ENCODE results near the gene RHBDD1.
A peak's percentile ranks its signal among the peaks of the same experiment; 100 is the strongest.

The RHBDD1 gene, protein sequence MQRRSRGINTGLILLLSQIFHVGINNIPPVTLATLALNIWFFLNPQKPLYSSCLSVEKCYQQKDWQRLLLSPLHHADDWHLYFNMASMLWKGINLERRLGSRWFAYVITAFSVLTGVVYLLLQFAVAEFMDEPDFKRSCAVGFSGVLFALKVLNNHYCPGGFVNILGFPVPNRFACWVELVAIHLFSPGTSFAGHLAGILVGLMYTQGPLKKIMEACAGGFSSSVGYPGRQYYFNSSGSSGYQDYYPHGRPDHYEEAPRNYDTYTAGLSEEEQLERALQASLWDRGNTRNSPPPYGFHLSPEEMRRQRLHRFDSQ

GRCh38 chr2:226835796-226836547 is at the start of gene RHBDD1:
TSS of gene RHBDD1 (plus strand) at chr2:226836054. CDS start at chr2:226864694, 28,640 bp downstream.
- peak; percentile 94 for DNase-seq (ENCODE audit: low spot score)

GRCh38 chr2:226788064-226788463 is 47.8 kb upstream of the RHBDD1 start:
- peaks cover 14% of the 10 kb centered on the region for H3K27me3 Mint-ChIP-seq (ENCODE audit: low read depth)
- peaks cover 6% of the 10 kb centered on the region for H3K9me3 Mint-ChIP-seq
- no peak overlapping the region for H3K4me3 Mint-ChIP-seq
- no peak for DNase-seq (ENCODE audit: low spot score)
- H3K27ac Mint-ChIP-seq: no peak overlapping the region
- peaks cover 6% of the 10 kb centered on the region for H3K36me3 Mint-ChIP-seq (ENCODE audit: low read depth)
- peaks cover 21% of the 10 kb centered on the region for H3K4me1 Mint-ChIP-seq (ENCODE audit: low read depth)

More at GRCh38 chr2:226835796-226836547, at the start of gene RHBDD1:
- Mint-ChIP-seq H3K4me3 (peak within 1 kb of the TSS; percentile 94), H3K27ac (peak within 1 kb of the TSS; percentile 99), H3K36me3 (ENCODE audit: low read depth) (peaks cover 32% of the 10 kb centered on the region), H3K27me3 (ENCODE audit: low read depth) (no peaks in the 10 kb centered on the region), H3K9me3 (no peaks in the 10 kb centered on the region), H3K4me1 (ENCODE audit: low read depth) (peaks cover 56% of the 10 kb centered on the region)

GRCh38 chr2:226788881-226789490 is 46.9 kb upstream of the RHBDD1 start:
- no peak overlapping the region for H3K27ac Mint-ChIP-seq
- no peak for DNase-seq (ENCODE audit: low spot score)
- H3K4me3 Mint-ChIP-seq: no peak overlapping the region
- H3K36me3 Mint-ChIP-seq (ENCODE audit: low read depth): peaks cover 6% of the 10 kb centered on the region
- H3K27me3 Mint-ChIP-seq (ENCODE audit: low read depth): peaks cover 8% of the 10 kb centered on the region
- peaks cover 24% of the 10 kb centered on the region for H3K4me1 Mint-ChIP-seq (ENCODE audit: low read depth)
- H3K9me3 Mint-ChIP-seq: peaks cover 1% of the 10 kb centered on the region

DNA sequence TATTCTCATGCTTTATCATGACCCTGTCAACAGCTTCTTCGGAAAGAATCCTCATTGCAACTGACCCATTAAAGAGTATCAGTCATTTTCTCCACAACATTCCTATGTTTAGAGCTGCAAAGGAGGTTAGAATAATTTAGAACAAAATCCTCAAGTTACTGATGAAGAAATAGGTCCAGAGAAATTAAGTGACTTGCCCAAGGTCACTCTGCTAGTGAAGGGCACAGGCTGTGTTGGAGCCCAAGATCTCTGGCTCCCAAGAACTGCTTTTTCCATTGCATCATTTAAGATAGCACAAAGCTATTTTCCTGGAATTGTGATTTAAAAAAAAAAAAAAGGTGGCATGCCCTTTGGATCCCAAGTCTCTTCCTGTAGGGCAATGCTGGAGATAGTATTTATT is 45.8 kb upstream of the RHBDD1 start:
- Mint-ChIP-seq H3K36me3 (ENCODE audit: low read depth) (peaks cover 6% of the 10 kb centered on the region), H3K4me1 (ENCODE audit: low read depth) (peaks cover 31% of the 10 kb centered on the region), H3K4me3 (peak overlapping the region; percentile 17), H3K27me3 (ENCODE audit: low read depth) (peaks cover 8% of the 10 kb centered on the region), H3K27ac (no peak overlapping the region), H3K9me3 (no peaks in the 10 kb centered on the region)
- no peak for DNase-seq (ENCODE audit: low spot score)

- Mint-ChIP-seq H3K4me3 (no peak overlapping the region), H3K4me1 (ENCODE audit: low read depth) (peaks cover 31% of the 10 kb centered on the region), H3K27me3 (ENCODE audit: low read depth) (peaks cover 8% of the 10 kb centered on the region), H3K9me3 (no peaks in the 10 kb centered on the region), H3K27ac (peak overlapping the region; percentile 94), H3K36me3 (ENCODE audit: low read depth) (peaks cover 6% of the 10 kb centered on the region)
- no peak for DNase-seq (ENCODE audit: low spot score)
These were observed 45.4 kb upstream of the RHBDD1 start for GRCh38 chr2:226790431-226790830.

GRCh38 chr2:226791056-226791486 is 44.8 kb upstream of the RHBDD1 start:
- no peak for DNase-seq (ENCODE audit: low spot score)
- H3K27ac Mint-ChIP-seq: peak overlapping the region; percentile 94
- H3K4me3 Mint-ChIP-seq: peak overlapping the region; percentile 90
- H3K4me1 Mint-ChIP-seq (ENCODE audit: low read depth): peaks cover 31% of the 10 kb centered on the region
- peaks cover 6% of the 10 kb centered on the region for H3K36me3 Mint-ChIP-seq (ENCODE audit: low read depth)
- peaks cover 8% of the 10 kb centered on the region for H3K27me3 Mint-ChIP-seq (ENCODE audit: low read depth)
- no peaks in the 10 kb centered on the region for H3K9me3 Mint-ChIP-seq

DNA sequence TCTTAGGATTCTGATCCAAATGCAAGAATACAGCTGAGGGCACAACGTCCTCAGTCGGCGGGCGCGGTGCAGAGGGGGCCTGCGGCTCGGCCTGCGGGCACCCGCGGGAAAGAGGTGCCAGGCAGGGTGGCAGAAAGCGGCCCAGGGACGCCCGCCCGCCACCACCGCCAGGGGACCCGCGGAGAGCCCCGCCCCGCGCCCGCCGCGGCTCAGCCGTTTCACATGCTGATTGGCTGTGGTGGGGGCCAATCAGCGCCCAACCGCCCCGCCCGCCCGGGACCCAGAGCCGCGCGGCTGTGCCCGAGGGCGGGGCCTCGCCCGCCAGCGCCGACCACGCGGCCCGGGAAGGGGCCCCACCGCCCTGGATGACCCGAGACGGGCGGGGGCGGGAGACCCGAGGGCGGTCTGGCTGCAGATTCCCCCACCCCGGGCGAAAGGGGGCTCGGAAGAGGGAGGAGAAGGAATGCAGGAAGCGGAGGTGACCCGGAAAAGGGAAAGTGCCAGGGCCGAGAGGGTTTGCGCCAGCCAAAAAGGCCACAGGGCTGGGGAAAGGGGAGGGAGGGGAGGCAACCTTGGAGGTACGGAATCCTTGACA is 44.3 kb upstream of the RHBDD1 start:
- peaks cover 31% of the 10 kb centered on the region for H3K4me1 Mint-ChIP-seq (ENCODE audit: low read depth)
- DNase-seq (ENCODE audit: low spot score): peak; percentile 93
- H3K27me3 Mint-ChIP-seq (ENCODE audit: low read depth): peaks cover 8% of the 10 kb centered on the region
- H3K9me3 Mint-ChIP-seq: no peaks in the 10 kb centered on the region
- peak overlapping the region; percentile 90 for H3K4me3 Mint-ChIP-seq
- peak overlapping the region; percentile 94 for H3K27ac Mint-ChIP-seq
- peaks cover 6% of the 10 kb centered on the region for H3K36me3 Mint-ChIP-seq (ENCODE audit: low read depth)

DNA sequence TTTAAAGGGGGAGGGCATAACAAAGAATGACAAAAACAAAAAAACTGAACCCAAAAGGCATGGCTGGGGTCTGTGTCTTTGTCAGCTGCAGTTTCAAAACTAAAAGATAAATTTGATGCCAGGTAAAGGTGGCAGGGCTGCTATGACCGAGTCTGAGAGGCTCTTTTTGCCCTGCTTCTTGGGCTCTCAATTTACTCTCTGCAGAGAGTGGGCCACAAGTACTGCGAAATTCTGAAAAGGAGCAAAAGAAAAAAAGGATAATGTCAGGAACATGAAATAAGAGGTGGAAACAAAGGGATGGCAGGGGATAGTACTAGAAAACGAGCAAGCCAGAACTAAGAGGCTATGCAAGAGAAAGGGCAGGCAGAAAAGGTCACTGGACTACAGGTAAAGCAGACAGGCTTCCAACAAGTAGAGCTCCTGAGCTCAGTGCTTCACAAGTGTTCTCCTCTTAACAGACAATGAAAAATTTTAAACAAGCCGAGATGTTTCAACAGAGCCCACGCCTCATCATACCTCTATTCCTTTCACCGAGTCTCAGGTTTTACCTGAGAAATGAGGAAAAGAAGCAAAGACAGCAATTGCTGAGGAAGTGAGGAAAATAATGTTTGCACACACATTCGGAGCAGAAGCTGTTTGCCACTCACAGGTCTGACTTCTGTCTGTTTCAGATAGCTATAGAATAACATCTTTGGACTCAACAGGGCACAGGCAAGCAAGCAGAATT is 43.5 kb upstream of the RHBDD1 start:
- H3K27ac Mint-ChIP-seq: peak overlapping the region; percentile 47
- peak overlapping the region; percentile 66 for H3K4me3 Mint-ChIP-seq
- peaks cover 8% of the 10 kb centered on the region for H3K27me3 Mint-ChIP-seq (ENCODE audit: low read depth)
- H3K4me1 Mint-ChIP-seq (ENCODE audit: low read depth): peaks cover 31% of the 10 kb centered on the region
- DNase-seq (ENCODE audit: low spot score): no peak
- no peaks in the 10 kb centered on the region for H3K9me3 Mint-ChIP-seq
- peaks cover 6% of the 10 kb centered on the region for H3K36me3 Mint-ChIP-seq (ENCODE audit: low read depth)

DNA sequence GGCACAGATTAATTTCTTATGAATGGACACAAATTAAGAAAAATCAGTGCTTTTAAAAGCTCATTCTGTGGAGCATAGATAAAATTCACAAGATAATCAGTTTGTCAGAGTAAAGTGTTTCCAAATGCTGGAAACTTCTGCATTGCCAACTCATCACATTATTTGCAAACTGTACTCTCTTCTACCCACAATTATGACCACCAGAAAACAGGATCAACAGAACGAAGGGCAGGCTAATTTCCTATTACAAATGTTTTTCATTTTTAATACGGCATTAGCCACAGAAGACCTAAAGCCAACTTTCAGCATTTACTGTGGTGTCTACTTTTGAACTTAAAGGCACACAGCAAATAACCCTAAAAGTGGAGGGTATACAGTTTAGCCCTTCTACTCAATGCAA is 42.2 kb upstream of the RHBDD1 start:
- peaks cover 6% of the 10 kb centered on the region for H3K36me3 Mint-ChIP-seq (ENCODE audit: low read depth)
- no peak for DNase-seq (ENCODE audit: low spot score)
- H3K9me3 Mint-ChIP-seq: no peaks in the 10 kb centered on the region
- peaks cover 34% of the 10 kb centered on the region for H3K4me1 Mint-ChIP-seq (ENCODE audit: low read depth)
- H3K4me3 Mint-ChIP-seq: no peak overlapping the region
- no peak overlapping the region for H3K27ac Mint-ChIP-seq
- peaks cover 6% of the 10 kb centered on the region for H3K27me3 Mint-ChIP-seq (ENCODE audit: low read depth)

DNA sequence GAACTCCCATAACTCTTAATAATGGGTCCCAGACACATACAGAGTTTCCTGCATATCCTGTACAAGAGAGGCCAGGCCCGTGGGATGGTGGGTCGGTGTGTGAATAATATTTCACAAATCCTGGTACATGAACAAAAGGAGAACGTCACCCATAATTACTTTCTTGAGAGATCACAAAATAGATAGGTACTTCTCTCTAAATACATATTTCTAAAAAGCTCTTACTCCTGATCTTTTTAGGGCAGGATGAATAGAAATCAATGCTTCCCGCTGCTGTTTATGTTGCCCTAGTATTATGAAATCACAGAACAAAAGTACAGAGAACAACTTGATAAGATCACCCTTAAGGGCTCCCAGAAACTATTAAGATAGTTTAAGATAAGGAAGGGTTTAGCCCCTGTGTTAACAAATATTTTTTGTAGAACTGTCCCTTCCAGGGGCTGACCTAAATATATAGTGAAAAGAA is 41.6 kb upstream of the RHBDD1 start:
- Mint-ChIP-seq H3K27me3 (ENCODE audit: low read depth) (peaks cover 3% of the 10 kb centered on the region), H3K36me3 (ENCODE audit: low read depth) (peaks cover 6% of the 10 kb centered on the region), H3K4me1 (ENCODE audit: low read depth) (peaks cover 30% of the 10 kb centered on the region), H3K9me3 (no peaks in the 10 kb centered on the region), H3K27ac (no peak overlapping the region), H3K4me3 (no peak overlapping the region)
- DNase-seq (ENCODE audit: low spot score): no peak

DNA sequence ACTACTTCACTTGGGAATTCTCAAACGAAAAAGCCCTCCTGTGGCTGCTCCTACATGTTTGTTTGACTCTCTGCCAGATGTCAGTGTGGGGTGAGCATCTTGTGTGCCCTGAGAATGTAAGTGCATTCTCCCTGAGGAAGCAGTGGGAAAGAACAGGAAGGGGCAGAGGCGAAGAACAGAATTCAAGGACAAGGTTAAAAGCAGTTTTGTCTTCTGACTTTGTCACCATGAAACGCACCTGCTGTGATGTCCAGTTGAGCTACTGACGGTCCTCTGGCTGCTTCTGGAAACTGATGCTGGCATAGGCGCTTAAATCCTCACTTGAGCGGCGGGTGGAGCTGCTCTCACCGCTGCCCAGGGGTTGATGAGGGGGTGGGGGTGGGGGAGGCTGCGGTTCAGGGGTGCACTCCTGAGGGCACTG is 41.1 kb upstream of the RHBDD1 start:
- no peaks in the 10 kb centered on the region for H3K27me3 Mint-ChIP-seq (ENCODE audit: low read depth)
- no peak overlapping the region for H3K27ac Mint-ChIP-seq
- H3K4me3 Mint-ChIP-seq: no peak overlapping the region
- H3K4me1 Mint-ChIP-seq (ENCODE audit: low read depth): peaks cover 28% of the 10 kb centered on the region
- no peaks in the 10 kb centered on the region for H3K9me3 Mint-ChIP-seq
- peaks cover 6% of the 10 kb centered on the region for H3K36me3 Mint-ChIP-seq (ENCODE audit: low read depth)
- no peak for DNase-seq (ENCODE audit: low spot score)

DNA sequence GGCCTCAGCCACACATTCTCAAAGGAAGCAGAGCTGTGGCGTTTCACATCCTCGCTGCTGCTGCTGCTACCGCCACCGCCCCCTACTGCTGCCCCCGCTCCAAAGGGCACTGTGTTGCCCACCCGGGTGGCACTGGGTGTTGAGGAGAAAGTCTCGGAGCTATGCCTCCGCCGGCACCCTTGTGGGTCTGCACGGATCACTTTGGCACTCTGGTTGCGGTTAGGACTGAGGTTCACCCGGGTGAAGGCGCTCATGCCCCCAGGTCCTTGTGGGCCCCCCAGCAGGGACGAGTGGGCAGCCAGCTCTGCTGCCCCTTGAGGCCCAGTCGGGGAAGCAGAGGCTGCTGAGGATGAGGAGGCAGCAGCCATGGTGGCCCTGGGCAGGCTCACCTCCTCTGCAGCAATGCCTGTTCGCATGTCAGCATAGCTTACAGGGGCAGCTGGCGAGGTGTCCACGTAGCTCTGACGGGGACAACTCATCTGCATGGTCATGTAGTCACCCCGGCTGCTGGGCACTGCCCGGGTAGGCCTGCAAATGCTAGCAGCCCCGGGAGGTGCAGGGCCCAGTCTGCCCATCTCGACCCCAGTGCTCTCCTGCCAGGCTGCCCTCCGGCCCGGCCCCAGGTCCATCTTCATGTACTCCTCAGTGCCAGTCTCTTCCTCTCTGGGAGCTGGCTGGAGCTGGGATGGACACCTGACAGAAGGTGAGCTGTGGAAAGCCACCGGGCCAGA is 40.4 kb upstream of the RHBDD1 start:
- no peaks in the 10 kb centered on the region for H3K9me3 Mint-ChIP-seq
- peaks cover 28% of the 10 kb centered on the region for H3K4me1 Mint-ChIP-seq (ENCODE audit: low read depth)
- peaks cover 6% of the 10 kb centered on the region for H3K36me3 Mint-ChIP-seq (ENCODE audit: low read depth)
- H3K4me3 Mint-ChIP-seq: no peak overlapping the region
- no peak for DNase-seq (ENCODE audit: low spot score)
- no peaks in the 10 kb centered on the region for H3K27me3 Mint-ChIP-seq (ENCODE audit: low read depth)
- no peak overlapping the region for H3K27ac Mint-ChIP-seq

Measured in T-helper 2 cell treated with Interferon-gamma antibody and Interleukin-4, amounts not matched to agents 5 μg/mL and 100 μg/mL, for 36 hours (primary cell).